Endothelial cell of umbilical vein (primary cell): ENCODE data around the gene PAPPA. TPM values are rescaled to one million over a fixed set of nuclear protein-coding genes. Genes with fewer than 3 reads are reported as not detected.
A peak's percentile ranks its signal among the peaks of the same experiment; 100 is the strongest.

ENCODE experiments used
- BruUV-seq: library from RNA; stranded (reverse); fragments of 400-500 nt; replicated peaks from 2 replicates; lab custom pipeline; 2021; lab: Mats Ljungman, UMichigan
- CTCF ChIA-PET: fragments of 300-600, 350-600 bp; sonication (Branson Sonifier 250); formaldehyde crosslinking; loops from one replicate; lab custom pipeline; 2021; ENCODE audit warnings: antibody characterized with exemption, inconsistent platforms; lab: Charles Lee
- POLR2A ChIA-PET: fragments of 300-600, 350-600 bp; sonication (Branson Sonifier 250); formaldehyde crosslinking; loops from one replicate; lab custom pipeline; 2021; ENCODE audit warnings: antibody characterized with exemption, inconsistent platforms; lab: Charles Lee
- DNase-seq: peaks from one replicate; pipeline ENCODE4 v3.0.0-alpha.2; 2011; ENCODE audit warnings: low read depth, low spot score
- FAIRE-seq: peaks from 2 replicates; lab custom pipeline; 2011; peaks lifted over from hg19 to GRCh38; lab: Jason Lieb, UNC
- H2AFZ ChIP-seq: 2 replicates; pipeline ENCODE4 v1.6.0; 2012; ENCODE audit warnings: low read depth, low read length, control low read depth, inconsistent platforms
- H3K27ac ChIP-seq: 2 replicates; pipeline ENCODE4 v1.5.1; 2011; ENCODE audit warnings: low read depth, mild to moderate bottlenecking, control low read depth, low read length, moderate library complexity; ENCODE audit not compliant: insufficient read depth
- H3K27me3 ChIP-seq, 2 experiments: 2 replicates each; pipeline versions ENCODE4 v1.6.0 to v1.6.1; 2011; ENCODE audit warnings: low read length in 2 of 2, mixed read lengths in 1 of 2; ENCODE audit not compliant: control insufficient read depth in 2 of 2, insufficient read depth in 2 of 2
- H3K36me3 ChIP-seq, 2 experiments: 2 replicates in 1 of 2; 3 replicates in 1 of 2; pipeline ENCODE4 v1.5.1; 2011; ENCODE audit warnings: low read length in 2 of 2, mild to moderate bottlenecking in 1 of 2, moderate library complexity in 1 of 2; ENCODE audit not compliant: control insufficient read depth in 2 of 2, insufficient read depth in 2 of 2; ENCODE audit errors: extremely low read depth in 1 of 2
- H3K4me1 ChIP-seq: 3 replicates; pipeline ENCODE4 v1.5.1; 2011; ENCODE audit warnings: mild to moderate bottlenecking, low read length; ENCODE audit not compliant: control insufficient read depth, insufficient read depth; ENCODE audit errors: extremely low read depth
- H3K4me2 ChIP-seq: 2 replicates; pipeline ENCODE4 v1.6.1; 2011; ENCODE audit warnings: low read length, control low read depth, mixed read lengths; ENCODE audit not compliant: insufficient read depth
- H3K4me3 ChIP-seq, 3 experiments: fragments of 200-600 bp in 1 of 3; sonication (generic), shearing (Covaris generic) in 1 of 3; replicated peaks in 1 of 3; 2 replicates each; pipeline ENCODE4 v1.5.1; 2011 to 2016; ENCODE audit warnings: control low read depth in 3 of 3, low read length in 3 of 3, mild to moderate bottlenecking in 2 of 3, inconsistent platforms in 1 of 3, low read depth in 1 of 3, moderate library complexity in 1 of 3; ENCODE audit not compliant: insufficient read depth in 1 of 3
- H3K79me2 ChIP-seq: 2 replicates; pipeline ENCODE4 v1.6.0; 2012; ENCODE audit warnings: low read length, inconsistent platforms; ENCODE audit not compliant: control insufficient read depth, insufficient read depth
- H3K9ac ChIP-seq: replicated peaks from 2 replicates; pipeline ENCODE3; 2011; ENCODE audit warnings: low read length, control low read depth; ENCODE audit not compliant: insufficient read depth; ENCODE audit errors: extremely low read depth
- H3K9me1 ChIP-seq: replicated peaks from 3 replicates; pipeline ENCODE4 v1.6.0; 2011; ENCODE audit warnings: mild to moderate bottlenecking, low read length; ENCODE audit not compliant: control insufficient read depth, insufficient read depth; ENCODE audit errors: extremely low read depth
- H3K9me3 ChIP-seq: replicated peaks from 2 replicates; pipeline ENCODE4 v1.5.1; 2012; ENCODE audit warnings: low read length, inconsistent platforms; ENCODE audit not compliant: control insufficient read depth, insufficient read depth
- H4K20me1 ChIP-seq: replicated peaks from 2 replicates; pipeline ENCODE3; 2011; ENCODE audit warnings: mild to moderate bottlenecking, low read length; ENCODE audit not compliant: control insufficient read depth, insufficient read depth; ENCODE audit errors: extremely low read depth
- EZH2 ChIP-seq: IDR thresholded peaks from 2 replicates; pipeline ENCODE4 v1.6.1; 2012; ENCODE audit warnings: borderline replicate concordance, low read depth, mild to moderate bottlenecking, moderate library complexity, low read length, inconsistent platforms; ENCODE audit not compliant: severe bottlenecking
- FOS ChIP-seq: IDR thresholded peaks from 2 replicates; pipeline ENCODE4 v1.6.1; 2011; ENCODE audit warnings: mild to moderate bottlenecking, low read length, moderate library complexity, borderline replicate concordance; ENCODE audit not compliant: insufficient read depth
- GATA2 ChIP-seq: IDR thresholded peaks from 2 replicates; pipeline ENCODE4 v1.7.0; 2011; ENCODE audit warnings: low read depth, mild to moderate bottlenecking, moderate library complexity, mixed read lengths, low read length; ENCODE audit not compliant: insufficient read length, insufficient read depth
- JUN ChIP-seq: IDR thresholded peaks from 2 replicates; pipeline ENCODE4 v1.6.1; 2011; ENCODE audit warnings: borderline replicate concordance, low read depth; ENCODE audit not compliant: insufficient read length, insufficient read depth
- MYC ChIP-seq: IDR thresholded peaks from one replicate; pipeline ENCODE4 v1.6.1; 2011; ENCODE audit warnings: mild to moderate bottlenecking, low read depth, low read length
- POLR2A ChIP-seq: IDR thresholded peaks from 2 replicates; pipeline ENCODE4 v1.6.1; 2012; ENCODE audit warnings: low read depth, mild to moderate bottlenecking, control low read depth, low read length
- POLR2AphosphoS5 ChIP-seq: IDR thresholded peaks from 2 replicates; pipeline ENCODE4 v1.6.1; 2012; ENCODE audit warnings: low read depth, mild to moderate bottlenecking, control low read depth, low read length, moderate library complexity; ENCODE audit not compliant: insufficient read depth
- dilution Hi-C: fragments of 300-500 bp; cut with MboI; formaldehyde crosslinking; loops from one replicate; pipeline ENCODE4 v1.15.0; 2019; ENCODE audit warnings: low sequenced_read_pairs; ENCODE audit not compliant: extremely low pct_ligation_motif_present
- intact Hi-C: fragments of 100-400 bp; cut with micrococcal nuclease; formaldehyde crosslinking; loops from one replicate; pipeline ENCODE4 v1.10.0; 2022
- polyA plus RNA-seq, 4 experiments: library from polyadenylated mRNA; depleted of rRNA in 3 of 4; stranded (reverse) in 3 of 4; unstranded in 1 of 4; fragments of >200 nt; gene quantifications; 2 replicates each; pipeline versions ENCODE4 v1.2.1 to v1.2.3, GENCODE V29; 2011 to 2012; ENCODE audit warnings: missing spikeins in 1 of 4
- total RNA-seq: library from RNA; stranded (reverse); gene quantifications from 2 replicates; pipeline ENCODE4 v1.2.3, GENCODE V29; 2021
- TF ChIP-seq, protein P1 (sequence below), 2 donors: IDR thresholded peaks; 1 replicate in 1 of 2; 2 replicates in 1 of 2; pipeline ENCODE4 v1.5.1; 2011; ENCODE audit warnings: low read length in 2 of 2, mild to moderate bottlenecking in 2 of 2, moderate library complexity in 2 of 2, control low read depth in 1 of 2, inconsistent platforms in 1 of 2, low read depth in 1 of 2; ENCODE audit not compliant: insufficient read depth in 1 of 2; ENCODE audit errors: extremely low read depth in 1 of 2
- TF ChIP-seq, protein P2 (sequence below): IDR thresholded peaks from 2 replicates; pipeline ENCODE4 v1.6.1; 2011; ENCODE audit not compliant: insufficient read depth, insufficient read length

Gene PAPPA
- total and polyA plus RNA-seq, 2 donors (not counting 3 experiments of a cell fraction or from before 2014, with no cell fraction given), result 0.13 to 0.41 TPM

- Histone ChIP-seq H3K79me2 (no peaks in the 10 kb centered on the region), H3K9me3 (no peaks in the 10 kb centered on the region), H2AFZ (no peak overlapping the region), H3K9me1 (no peaks in the 10 kb centered on the region), H3K9ac (no peak overlapping the region), H3K27me3 (no peaks in the 10 kb centered on the region), H3K4me3 (no peak overlapping the region), H3K36me3 (no peaks in the 10 kb centered on the region), H3K4me1 (no peaks in the 10 kb centered on the region), H4K20me1 (no peaks in the 10 kb centered on the region), H3K27ac (no peak overlapping the region), H3K4me2 (no peak overlapping the region)
- CTCF ChIA-PET, result no interaction called here
- DNase-seq (peak; percentile 11), FAIRE-seq (no peak)
- dilution Hi-C loops, result no loop called here
- intact Hi-C loops, result no loop called here
- no TSS peak for BruUV-seq
- POLR2A ChIA-PET, result no interaction called here
- TF ChIP-seq, protein P1, sequence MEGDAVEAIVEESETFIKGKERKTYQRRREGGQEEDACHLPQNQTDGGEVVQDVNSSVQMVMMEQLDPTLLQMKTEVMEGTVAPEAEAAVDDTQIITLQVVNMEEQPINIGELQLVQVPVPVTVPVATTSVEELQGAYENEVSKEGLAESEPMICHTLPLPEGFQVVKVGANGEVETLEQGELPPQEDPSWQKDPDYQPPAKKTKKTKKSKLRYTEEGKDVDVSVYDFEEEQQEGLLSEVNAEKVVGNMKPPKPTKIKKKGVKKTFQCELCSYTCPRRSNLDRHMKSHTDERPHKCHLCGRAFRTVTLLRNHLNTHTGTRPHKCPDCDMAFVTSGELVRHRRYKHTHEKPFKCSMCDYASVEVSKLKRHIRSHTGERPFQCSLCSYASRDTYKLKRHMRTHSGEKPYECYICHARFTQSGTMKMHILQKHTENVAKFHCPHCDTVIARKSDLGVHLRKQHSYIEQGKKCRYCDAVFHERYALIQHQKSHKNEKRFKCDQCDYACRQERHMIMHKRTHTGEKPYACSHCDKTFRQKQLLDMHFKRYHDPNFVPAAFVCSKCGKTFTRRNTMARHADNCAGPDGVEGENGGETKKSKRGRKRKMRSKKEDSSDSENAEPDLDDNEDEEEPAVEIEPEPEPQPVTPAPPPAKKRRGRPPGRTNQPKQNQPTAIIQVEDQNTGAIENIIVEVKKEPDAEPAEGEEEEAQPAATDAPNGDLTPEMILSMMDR (IDR thresholded peaks at IDR 0.05; ENCODE audit: extremely low read depth in 1 of 2, insufficient read depth in 1 of 2, low read depth in 1 of 2, low read length in 2 of 2), result no peak
- TF ChIP-seq FOS, result peak; percentile 33
Observed at GRCh38 chr9:116269250-116269649, 115.7 kb downstream of the PAPPA start.

- dilution Hi-C loops (no loop called here), intact Hi-C loops (no loop called here)
- TF ChIP-seq FOS (no peak), JUN (no peak), POLR2AphosphoS5 (no peak), MYC (no peak), POLR2A (no peak), EZH2 (no peak), GATA2 (no peak)
- TF ChIP-seq, protein P1 (IDR thresholded peaks at IDR 0.05; ENCODE audit: extremely low read depth in 1 of 2, insufficient read depth in 1 of 2, low read depth in 1 of 2, low read length in 2 of 2), result no peak
- TF ChIP-seq, protein P2, sequence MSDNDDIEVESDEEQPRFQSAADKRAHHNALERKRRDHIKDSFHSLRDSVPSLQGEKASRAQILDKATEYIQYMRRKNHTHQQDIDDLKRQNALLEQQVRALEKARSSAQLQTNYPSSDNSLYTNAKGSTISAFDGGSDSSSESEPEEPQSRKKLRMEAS, result no peak
- H3K9me3 ChIP-seq, result no peaks in the 10 kb centered on the region
- no peak overlapping the region for H3K27ac ChIP-seq
- no peak overlapping the region for H2AFZ ChIP-seq
- no peak overlapping the region for H3K4me3 ChIP-seq
- H3K4me1 ChIP-seq, result no peaks in the 10 kb centered on the region
- no TSS peak for BruUV-seq
- no peaks in the 10 kb centered on the region for H3K27me3 ChIP-seq
- no peaks in the 10 kb centered on the region for H4K20me1 ChIP-seq
- DNase-seq (no peak), FAIRE-seq (no peak)
- no peaks in the 10 kb centered on the region for H3K79me2 ChIP-seq
- CTCF ChIA-PET, result no interaction called here
- H3K9ac ChIP-seq, result no peak overlapping the region
- POLR2A ChIA-PET, result no interaction called here
- H3K4me2 ChIP-seq, result no peak overlapping the region
- no peaks in the 10 kb centered on the region for H3K9me1 ChIP-seq
- no peaks in the 10 kb centered on the region for H3K36me3 ChIP-seq
Observed at GRCh38 chr9:116270546-116270945, 117.0 kb downstream of the PAPPA start.
